Measurements from ENCODE around the gene CUL4A. TPM values are rescaled to one million over a fixed set of nuclear protein-coding genes. Genes with fewer than 3 reads are reported as not detected.

CUL4A gene
- total RNA-seq, 6 experiments from 2014 or later: 90.5 to 104 (median 97.0) TPM

DNA sequence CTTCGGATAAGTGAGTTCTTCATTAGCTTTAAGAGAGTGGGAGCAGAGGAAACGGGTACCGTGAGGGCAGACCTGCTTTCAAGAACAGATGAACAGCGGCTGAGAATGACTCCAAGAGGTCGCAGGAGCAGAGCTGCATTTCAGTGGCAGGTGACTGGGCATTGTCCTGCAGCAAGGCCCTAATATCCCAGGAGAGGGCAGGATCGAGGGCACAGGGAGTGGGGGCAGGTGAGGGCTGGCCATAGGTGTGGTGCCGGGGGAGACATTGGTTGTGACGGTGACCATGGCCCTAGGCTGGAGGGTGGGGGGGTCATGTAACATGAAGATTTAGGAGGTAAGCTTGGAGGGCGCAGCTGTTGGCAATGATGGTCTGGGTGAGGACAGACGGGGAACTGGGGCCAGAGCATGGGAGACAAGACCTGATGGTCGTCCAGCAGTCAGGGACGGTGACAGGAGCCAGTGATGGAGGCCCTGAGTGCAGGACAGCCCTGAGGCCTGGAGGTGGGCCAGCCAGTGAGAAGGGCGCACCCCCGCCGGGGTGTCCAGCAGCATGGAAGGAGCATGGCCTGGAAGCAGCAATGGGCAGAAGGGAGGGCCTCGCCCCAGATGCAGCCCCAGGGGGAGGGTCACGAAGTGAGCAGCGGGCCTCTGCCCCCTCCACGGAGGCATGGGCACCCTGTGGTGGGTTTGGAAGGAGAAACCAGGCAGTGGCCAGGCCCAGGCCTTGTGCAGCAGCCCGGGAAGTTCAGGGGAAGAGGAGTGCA, 58.4 kb downstream of the CUL4A start:
- DNase-seq: no peak
- Mint-ChIP-seq H3K9me3 (no peaks in the 10 kb centered on the region), H3K4me1 (ENCODE audit: low read depth) (no peaks in the 10 kb centered on the region), H3K27me3 (ENCODE audit: insufficient read depth) (peaks cover 4% of the 10 kb centered on the region; the same call in 1 of the 2 replicates), H3K4me3 (no peak overlapping the region), H3K36me3 (ENCODE audit: low read depth) (peaks cover 34% of the 10 kb centered on the region), H3K27ac (no peak overlapping the region)
- TF ChIP-seq, protein P1, sequence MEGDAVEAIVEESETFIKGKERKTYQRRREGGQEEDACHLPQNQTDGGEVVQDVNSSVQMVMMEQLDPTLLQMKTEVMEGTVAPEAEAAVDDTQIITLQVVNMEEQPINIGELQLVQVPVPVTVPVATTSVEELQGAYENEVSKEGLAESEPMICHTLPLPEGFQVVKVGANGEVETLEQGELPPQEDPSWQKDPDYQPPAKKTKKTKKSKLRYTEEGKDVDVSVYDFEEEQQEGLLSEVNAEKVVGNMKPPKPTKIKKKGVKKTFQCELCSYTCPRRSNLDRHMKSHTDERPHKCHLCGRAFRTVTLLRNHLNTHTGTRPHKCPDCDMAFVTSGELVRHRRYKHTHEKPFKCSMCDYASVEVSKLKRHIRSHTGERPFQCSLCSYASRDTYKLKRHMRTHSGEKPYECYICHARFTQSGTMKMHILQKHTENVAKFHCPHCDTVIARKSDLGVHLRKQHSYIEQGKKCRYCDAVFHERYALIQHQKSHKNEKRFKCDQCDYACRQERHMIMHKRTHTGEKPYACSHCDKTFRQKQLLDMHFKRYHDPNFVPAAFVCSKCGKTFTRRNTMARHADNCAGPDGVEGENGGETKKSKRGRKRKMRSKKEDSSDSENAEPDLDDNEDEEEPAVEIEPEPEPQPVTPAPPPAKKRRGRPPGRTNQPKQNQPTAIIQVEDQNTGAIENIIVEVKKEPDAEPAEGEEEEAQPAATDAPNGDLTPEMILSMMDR (IDR thresholded peaks at IDR 0.05): no peak

DNA sequence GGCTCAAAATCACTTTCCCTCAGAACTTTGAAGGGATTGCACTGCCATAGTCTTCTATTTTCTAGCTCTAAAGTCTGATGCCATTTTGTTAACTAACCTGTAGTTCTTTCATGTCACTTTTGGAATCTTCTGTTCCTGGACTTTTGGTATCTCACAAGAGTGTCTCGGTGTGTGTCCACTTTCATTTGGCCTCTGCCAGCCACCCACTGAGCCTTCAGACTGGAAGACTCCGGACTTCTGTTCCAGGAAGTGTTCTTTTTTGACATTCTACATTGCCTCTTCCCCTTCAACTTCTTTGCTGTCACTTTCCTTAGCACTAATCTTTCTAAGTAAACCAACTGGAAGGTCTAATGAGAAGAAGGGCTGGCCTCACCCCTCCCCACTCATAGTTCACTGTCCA, 62.6 kb downstream of the CUL4A start:
- peaks cover 4% of the 10 kb centered on the region for H3K27me3 Mint-ChIP-seq (ENCODE audit: insufficient read depth)
- DNase-seq: no peak
- peaks cover 26% of the 10 kb centered on the region for H3K4me1 Mint-ChIP-seq (ENCODE audit: low read depth)
- H3K4me3 Mint-ChIP-seq: no peak overlapping the region
- peaks cover 23% of the 10 kb centered on the region for H3K36me3 Mint-ChIP-seq (ENCODE audit: low read depth)
- H3K27ac Mint-ChIP-seq: no peak overlapping the region
- TF ChIP-seq, protein P1 (IDR thresholded peaks at IDR 0.05): no peak
- no peaks in the 10 kb centered on the region for H3K9me3 Mint-ChIP-seq

DNA sequence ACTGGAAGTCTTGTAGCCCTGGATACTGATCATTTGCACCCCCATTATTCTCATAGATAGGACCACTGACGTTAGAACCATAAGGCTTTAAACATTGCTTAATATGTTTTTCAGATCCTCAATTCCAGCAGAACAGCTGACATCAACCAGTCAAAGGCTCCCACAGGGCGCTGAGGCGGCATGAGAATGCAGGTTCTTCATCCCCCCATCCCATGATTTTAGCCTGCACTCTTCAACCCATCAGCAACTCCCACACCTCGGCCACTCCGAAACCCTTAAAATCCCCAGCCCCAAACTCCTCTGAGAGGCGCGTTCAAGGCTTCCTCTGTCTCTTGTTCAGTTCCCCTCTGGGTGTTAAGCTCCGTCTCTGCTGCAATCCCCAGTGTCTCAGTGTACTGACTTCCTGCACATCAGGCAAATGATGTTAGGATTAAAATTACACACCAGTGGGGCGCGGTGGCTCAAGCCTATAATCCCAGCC, 63.3 kb downstream of the CUL4A start:
- no peak for DNase-seq
- H3K4me1 Mint-ChIP-seq (ENCODE audit: low read depth): peaks cover 26% of the 10 kb centered on the region
- H3K27ac Mint-ChIP-seq: no peak overlapping the region
- no peaks in the 10 kb centered on the region; the same call in 1 of the 2 replicates for H3K27me3 Mint-ChIP-seq (ENCODE audit: insufficient read depth)
- no peak overlapping the region for H3K4me3 Mint-ChIP-seq
- H3K36me3 Mint-ChIP-seq (ENCODE audit: low read depth): peaks cover 16% of the 10 kb centered on the region
- no peaks in the 10 kb centered on the region for H3K9me3 Mint-ChIP-seq
- TF ChIP-seq, protein P1 (IDR thresholded peaks at IDR 0.05): no peak

DNA sequence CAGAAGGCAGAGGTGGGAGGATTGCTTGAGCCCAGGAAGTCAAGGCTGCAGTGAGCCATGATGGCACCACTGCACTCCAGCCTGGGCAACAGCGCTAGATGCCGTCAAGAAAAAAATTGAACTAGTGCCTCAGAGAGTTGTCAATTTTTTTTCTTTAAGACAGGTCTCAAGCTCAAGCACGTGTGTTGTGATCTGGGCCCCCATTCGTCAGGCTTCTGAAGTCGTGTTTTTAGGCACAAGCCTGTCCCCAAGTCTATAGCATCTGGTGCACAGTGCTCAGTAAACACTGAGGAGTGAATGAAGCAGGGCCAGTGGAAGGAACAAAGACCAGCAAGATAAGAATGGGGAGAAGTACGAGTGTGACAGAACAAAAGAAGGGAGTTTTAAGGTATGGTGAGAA, 63.9 kb downstream of the CUL4A start:
- Mint-ChIP-seq H3K27ac (peak overlapping the region; percentile 38; the same call in 1 of the 2 replicates), H3K27me3 (ENCODE audit: insufficient read depth) (no peaks in the 10 kb centered on the region; the same call in 1 of the 2 replicates), H3K36me3 (ENCODE audit: low read depth) (peaks cover 12% of the 10 kb centered on the region), H3K4me3 (no peak overlapping the region), H3K4me1 (ENCODE audit: low read depth) (peaks cover 26% of the 10 kb centered on the region), H3K9me3 (no peaks in the 10 kb centered on the region)
- TF ChIP-seq, protein P1 (IDR thresholded peaks at IDR 0.05): no peak
- DNase-seq: no peak

DNA sequence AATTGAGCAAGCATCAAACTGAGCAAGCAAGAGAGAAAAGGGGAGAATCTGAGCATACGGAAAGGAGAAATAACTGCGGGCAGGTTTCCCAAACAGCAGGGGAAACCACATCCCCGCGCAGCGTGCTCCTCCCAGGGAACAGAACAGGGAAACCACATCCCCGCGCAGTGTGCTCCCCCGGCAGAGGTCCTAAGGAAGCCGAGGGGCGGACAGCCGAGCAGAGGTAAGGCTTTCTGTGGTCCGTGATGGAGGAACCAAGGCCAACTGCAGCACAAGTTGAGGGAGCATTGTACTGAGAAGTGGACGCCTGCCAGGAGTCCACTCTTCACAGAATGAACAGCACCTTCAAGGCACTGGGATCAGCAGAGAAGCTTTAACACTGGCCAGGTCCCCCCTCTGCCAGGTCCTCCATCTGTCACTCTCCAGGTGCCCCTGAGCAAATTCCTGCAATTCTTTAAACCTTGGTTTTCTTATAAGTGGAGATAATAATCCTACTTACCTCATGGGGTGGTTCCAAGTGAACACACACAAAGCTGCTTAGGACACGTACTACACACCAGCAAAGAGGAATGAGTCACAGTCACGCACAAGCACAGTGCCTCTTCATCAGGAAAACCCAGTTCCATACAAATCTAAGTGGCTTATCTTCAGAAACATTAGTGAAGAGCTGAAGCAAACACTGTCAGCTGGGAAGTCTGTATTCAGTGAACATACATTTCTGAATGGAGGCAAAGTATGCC, 64.6 kb downstream of the CUL4A start:
- Mint-ChIP-seq H3K4me3 (no peak overlapping the region; the same call in 1 of the 2 replicates), H3K27me3 (ENCODE audit: insufficient read depth) (no peaks in the 10 kb centered on the region; the same call in 1 of the 2 replicates), H3K27ac (peak overlapping the region; percentile 73; the same call in 1 of the 2 replicates), H3K4me1 (ENCODE audit: low read depth) (peaks cover 26% of the 10 kb centered on the region), H3K9me3 (no peaks in the 10 kb centered on the region), H3K36me3 (ENCODE audit: low read depth) (peaks cover 17% of the 10 kb centered on the region)
- peak; percentile 65 for DNase-seq
- TF ChIP-seq, protein P1 (IDR thresholded peaks at IDR 0.05): no peak

Data from HFFc6 (cell line).